ENCODE measurements around the gene SEC61G.

The SEC61G gene

DNA sequence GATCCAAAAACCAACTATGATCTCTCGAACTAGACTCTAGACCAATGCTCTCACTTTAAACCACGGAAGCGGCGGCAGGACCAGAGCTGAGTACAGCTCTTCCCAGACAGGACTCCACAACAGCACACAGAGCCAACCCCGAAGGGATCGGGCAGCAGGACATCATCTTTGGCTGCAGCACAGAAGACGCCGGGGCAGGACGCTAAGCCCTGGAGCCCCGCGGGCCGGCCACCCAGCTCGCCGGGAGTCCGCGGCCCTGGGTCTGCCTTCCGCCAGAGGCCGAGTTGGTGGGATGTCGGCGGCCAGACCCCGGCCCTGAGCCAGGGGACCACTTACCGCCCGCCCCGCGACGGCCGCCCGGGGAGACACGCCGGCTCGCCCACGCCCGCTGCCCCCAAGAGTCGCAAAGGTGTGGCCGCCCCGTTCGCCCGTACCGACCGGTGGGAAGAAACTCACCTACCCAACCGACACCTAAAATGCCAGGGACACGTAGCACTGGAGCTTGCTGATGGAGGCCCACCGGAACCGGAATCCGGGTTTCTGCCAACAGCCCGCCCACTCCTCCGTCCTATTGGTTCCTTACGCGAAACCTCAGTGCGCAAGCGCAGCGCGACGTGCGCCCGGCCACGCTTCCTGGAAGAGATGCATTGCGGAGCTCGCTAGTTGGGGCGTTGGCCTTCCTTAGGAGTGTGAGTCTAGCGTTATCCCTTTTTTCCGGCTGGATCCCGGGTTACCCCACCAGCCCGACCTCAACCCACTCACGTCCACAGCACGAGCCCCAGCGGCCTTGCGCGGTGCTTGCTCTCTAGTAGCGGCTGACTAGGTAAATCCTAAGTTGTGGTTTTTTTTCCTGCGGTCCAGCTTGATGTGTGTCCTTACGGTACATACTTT lies at the start of gene SEC61G:
Gene SEC61G, minus strand, starts transcription at position 510 of the 891 bp plus-strand sequence. CDS start 1,623 bp downstream, outside the sequence.
- DNase-seq: peak; percentile 97

DNA sequence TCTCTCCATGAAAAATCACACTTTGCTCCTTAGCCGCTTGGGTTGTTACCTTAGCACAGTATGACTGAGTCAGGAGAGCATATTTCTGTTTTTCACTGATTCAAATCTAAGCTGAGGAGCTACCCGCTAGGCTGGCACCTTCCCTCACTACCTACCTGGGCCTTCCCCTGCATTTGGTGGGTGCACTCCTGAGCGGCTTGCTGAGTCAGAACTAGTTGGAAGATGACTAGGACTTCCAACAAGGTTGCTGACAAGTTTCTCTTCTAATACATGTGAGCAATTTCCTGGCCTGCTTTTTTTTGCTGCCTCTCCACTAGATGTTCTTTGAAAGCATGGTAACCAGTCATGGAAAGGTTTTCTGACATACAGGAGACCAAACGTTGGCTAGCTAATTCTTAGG lies 43.8 kb upstream of the SEC61G start:
- peak; percentile 78 for DNase-seq

DNA sequence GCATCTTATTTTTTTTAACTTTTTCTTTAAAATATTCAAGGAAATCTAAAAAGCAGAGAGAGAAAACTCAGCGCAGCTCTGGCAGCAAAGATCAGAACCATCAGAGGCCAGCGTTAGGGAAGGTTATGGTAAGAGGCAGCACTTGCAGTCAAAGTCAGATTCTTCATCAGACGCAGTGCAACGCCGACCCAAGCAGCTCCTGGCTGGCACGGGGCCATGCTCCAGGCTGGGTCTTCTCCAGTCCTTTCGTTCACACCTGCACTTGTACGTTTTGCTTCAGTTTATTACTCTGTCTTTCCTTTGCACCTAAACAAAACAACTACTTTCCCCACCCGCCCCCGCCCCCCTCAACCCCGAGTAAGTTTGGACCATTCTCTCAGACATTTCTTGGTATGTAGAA lies 43.1 kb upstream of the SEC61G start:
- no peak for DNase-seq

DNA sequence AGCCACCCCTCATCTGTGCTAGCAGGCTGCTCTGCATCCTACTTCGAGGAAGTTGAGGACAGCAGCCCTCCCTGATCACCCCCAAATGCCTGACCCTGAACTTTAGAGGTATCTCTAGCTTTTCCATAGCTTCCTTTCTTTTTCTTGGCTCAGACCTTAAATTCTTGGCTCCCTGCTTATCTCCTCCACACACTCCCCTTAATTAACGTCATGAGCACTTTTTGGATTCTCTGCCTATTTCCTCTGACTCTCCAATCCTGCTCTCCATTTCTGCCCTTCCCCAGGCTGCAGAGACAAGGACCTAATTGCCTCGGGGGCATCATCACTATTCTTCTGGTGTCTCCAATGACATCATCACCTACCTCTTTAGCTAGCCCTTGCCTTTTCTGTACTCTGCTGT lies 40.8 kb upstream of the SEC61G start:
- no peak for DNase-seq

DNA sequence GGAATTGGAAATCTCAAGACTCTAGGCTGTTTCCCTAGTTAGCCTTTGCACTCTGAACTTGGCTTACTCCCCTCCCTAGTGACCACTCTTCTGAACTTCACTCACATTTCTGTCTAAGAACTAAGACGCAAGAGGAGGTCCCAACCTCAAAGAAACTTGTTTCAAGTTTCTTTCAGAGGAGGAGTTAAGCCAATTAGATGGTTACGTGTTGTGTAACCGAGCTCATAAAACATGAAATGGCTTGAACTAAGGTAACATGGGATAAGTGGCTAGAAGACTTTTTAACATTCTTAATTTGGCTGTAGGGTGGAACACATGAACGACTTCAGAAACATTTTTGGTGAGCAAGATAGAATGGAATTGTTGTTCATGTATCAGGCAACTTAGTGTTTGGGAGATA lies 39.5 kb upstream of the SEC61G start:
- DNase-seq: no peak

DNA sequence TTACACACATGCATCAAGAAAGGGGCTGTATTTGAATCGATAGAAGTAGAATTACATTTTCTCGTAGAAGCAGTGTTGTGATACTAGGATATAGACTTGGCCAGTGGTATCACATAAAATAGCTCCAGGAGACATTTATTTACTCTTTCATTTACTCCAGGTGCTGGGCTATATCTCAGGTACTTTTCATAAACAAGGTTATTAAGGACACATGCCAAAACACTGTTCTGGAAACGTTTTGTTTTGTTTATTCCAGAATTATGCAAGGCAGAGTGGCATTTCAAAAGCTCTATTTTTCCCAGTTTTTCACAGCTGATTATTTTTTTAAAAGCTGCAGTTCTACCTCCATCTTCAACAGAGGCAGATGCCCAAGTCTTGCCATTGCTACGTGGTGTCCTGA lies 37.8 kb upstream of the SEC61G start:
- DNase-seq: no peak

DNA sequence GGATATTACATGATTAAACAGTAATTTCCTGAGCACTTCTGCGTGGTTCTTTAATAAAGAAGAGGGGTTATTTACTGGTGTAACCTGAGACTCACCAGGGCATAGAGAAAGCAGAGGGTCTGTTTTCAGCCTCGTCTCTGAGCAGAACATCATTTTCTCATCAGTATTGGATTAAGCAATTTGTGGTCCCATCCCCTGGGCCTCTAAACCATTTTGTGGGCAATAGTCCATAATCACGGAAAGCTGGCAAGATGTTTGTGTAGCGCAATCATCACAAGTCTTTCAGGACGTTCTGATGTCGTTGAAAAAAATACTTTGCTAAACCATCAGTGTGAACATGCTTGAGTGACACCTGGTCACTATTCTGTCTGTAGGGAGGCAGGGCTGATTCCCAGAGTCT lies 37.1 kb upstream of the SEC61G start:
- no peak for DNase-seq

DNA sequence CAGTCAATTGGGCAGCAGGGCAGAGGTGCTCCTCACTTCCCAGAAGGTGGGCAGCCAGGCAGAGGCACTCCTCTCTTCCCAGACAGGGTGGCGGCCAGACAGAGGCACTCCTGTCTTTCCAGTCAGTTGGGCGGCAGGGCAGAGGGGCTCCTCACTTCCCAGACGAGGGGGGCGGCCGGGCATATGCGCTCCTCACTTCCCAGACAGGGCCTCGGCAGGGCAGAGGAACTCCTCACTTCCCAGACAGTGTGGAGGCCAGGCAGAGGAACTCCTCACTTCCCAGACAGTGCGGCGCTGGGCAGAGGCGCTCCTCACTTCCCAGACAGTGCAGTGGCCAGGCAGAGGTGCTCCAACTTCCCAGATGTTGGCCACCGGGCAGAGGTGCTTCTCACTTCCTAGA lies 33.4 kb upstream of the SEC61G start:
- no peak for DNase-seq

DNA sequence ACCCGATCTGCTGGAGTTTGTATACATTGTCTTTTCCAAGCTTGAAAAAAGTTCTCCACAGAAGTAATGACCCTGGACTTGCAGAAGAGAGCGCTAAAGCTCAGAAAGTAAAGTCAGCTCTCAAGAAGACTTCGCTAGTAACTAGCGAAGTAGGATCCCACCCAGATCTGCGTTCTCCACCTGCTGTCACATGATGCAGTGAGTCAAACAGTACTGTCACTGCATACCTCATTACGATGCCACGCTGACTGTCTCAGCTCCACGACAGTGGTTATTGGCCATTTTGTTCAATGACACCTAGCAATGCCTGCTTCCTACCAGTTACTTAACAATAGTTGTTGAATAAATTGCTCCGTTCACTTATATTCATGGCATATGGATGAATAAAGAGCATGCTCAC lies 29.7 kb upstream of the SEC61G start:
- DNase-seq: peak; percentile 46

DNA sequence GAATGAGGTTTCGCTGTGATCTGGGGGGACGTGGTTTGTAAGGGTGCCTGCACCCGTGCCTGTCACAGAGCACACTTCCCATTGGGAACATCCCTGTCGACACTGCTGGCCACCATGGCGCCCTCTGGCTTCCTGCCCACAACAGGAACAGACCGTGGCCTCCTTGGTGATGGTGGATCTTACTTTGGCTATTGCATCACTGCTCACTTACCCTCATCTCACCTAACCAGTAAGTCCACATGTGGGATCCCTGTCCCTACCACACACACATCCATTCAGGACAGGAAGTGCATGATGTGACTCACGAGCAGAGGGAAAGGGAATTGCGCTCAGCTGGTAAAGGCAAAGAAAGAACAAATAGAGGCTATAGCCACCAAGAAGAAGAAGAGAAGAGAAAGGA lies 26.2 kb upstream of the SEC61G start:
- DNase-seq: no peak

DNA sequence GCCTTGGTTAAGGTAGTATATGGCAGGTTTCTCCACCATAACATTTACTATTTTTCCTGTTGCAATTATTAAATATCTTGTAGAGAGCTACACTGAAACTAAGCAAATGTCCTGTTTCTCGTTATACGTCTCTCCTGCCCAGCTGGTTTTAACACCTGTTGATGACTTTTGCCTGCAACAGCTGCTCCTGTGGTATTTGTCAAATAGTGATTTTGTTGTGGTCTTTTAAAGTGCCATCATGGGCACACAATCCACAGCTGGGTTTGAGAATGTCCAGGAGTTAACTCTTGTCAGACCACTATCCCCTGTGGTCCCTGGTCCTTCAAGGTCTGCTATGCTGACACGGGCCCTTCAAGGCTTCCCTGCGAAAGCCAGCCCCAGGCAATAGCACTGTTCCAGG lies 24.9 kb upstream of the SEC61G start:
- DNase-seq: no peak

DNA sequence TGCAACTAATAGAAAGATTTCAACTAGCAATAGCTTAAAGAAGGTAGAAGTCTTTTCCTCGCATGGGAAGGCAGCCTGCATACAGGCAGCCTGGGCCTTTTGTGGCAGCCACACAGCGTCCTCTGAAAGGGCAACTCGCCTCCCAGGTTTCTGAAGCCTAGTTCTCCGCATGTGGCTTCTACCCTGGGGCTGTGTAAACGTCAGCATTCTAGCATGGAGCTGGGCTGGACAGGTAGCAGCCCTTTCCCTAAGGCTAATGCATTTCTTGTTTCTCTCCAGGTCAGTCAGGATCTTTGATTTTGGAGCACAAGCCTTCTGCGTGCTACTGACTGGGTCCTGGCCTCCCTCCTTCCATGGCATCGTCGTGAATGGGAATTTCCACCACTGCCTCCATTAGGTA lies 23.8 kb upstream of the SEC61G start:
- DNase-seq: no peak

DNA sequence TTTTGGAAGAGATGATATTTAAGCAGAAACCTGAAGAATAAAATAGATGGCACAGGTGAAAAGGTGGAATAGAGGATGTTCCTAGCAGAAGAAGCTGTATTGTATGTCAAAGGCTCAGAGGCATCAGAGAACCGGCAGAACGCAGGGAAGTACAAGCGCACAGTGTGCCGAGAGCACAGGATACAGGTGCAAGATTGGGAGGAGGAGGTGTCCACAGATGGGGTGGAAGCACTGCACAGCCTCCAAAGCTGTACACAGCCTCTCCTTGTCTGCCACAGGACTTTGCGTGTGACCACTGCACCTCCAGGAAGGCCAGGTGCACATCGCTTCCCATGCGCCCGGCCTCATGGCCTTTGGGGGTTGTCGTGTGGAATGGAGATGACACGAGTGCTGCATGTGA lies 23.3 kb upstream of the SEC61G start:
- no peak for DNase-seq

DNA sequence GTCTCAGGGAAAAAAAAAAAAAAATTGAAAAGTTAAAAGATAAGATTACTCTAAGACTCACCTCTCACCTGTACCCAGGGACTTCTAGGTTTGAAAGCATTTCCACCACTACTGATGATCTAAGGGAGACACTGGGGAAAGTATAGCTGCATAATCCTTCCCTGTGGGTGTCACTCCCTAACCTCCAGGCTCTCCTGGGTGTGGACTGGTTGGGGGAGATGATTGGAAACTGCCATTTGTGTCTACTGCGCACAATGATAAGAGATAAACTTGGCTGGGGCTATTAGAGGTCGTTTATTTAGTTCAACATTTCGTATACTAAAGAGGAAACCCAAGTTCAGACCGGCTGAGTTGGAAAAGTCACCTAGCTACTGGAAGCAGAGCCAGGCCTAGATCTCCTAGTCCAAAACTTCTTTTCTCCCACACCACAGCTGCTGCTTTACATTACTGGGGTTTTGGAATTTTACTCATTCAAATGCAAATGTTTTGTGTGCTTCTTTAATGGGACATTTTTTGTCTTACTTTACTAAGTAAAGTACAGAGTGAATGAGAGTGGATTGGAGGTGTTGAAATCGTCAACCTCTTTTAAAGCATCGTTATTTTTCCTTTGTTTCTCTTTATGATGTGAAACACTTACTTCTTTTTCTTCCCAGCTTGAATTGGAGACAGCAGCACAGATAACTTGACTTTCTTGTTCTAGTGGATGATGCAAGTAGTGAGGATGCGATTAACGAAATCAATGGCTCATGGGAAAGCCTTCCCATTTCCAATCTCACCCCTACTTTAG lies 22.3 kb upstream of the SEC61G start:
- DNase-seq: no peak

DNA sequence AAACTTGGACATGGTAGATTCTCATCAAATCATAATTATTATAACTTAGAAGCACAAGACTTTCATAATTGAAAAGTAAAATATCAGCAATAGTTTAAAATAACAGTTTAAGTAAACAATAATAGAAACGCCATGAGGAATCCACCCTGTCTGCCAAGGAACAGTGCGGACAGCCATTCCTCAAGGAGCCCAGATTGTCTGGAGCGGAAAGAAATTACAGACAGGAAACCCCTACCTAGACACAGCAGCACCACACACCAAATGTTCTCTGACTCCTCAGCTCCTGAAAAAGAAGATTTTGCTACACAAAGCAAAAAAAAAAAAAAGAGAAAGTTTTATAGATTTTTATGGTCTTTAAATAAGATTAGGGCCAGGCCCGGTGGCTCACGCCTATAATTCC lies 21.5 kb upstream of the SEC61G start:
- DNase-seq: no peak

DNA sequence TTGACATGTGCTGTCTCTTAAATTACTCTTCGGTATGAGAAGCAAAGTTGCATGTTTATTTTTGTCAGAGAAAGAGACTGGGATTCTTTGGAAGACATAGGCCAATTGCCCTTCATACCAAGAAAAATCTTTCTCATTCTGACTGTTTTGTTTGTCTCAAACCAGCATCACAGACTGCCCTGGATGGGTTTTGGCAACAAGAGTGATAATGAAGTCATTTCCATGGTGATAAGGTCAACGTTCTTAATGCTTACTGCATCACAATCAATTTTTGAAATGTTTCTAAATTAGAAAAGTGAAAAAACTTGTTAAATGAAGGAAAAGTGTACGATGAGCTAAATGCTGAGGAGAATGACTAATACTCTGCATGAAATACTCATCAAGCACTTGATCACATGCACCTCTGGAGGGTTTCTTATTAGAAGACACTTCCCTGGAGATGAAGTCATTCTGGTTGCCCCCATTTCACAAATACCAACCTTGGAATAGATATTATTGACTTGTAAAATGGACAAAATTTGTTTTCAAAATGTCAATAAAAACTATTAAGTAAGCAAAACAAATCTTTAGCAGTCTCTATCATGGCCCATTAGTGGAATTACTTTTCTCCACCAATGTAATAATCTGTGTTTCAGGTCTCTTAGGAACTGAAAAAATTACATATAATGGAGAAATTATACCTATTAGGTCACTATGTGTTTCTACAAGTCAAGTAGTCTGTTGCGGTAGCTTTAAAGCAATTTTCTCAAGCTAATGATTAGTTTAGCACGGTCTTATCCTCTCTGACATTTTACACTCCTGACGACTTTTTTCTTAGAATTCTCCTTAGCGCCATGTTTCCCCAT lies 19.9 kb upstream of the SEC61G start:
- DNase-seq: no peak

DNA sequence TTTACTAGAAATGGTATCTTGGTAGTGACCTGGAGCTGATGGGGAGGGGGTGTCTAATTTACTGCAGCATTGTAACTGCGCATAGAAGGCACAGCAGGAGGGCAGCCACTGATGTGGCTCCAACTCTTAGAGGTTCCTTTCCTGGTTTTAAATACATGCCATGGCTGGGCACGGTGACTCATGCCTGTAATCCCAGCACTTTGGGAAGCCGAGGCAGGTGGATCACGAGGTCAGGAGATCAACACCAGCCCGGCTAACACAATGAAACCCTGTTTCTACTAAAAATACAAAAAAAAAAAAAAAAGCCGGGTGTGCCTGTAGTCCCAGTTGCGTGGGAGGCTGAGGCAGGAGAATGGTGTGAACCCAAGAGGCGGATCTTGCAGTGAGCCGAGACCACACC lies 19.2 kb upstream of the SEC61G start:
- no peak for DNase-seq

DNA sequence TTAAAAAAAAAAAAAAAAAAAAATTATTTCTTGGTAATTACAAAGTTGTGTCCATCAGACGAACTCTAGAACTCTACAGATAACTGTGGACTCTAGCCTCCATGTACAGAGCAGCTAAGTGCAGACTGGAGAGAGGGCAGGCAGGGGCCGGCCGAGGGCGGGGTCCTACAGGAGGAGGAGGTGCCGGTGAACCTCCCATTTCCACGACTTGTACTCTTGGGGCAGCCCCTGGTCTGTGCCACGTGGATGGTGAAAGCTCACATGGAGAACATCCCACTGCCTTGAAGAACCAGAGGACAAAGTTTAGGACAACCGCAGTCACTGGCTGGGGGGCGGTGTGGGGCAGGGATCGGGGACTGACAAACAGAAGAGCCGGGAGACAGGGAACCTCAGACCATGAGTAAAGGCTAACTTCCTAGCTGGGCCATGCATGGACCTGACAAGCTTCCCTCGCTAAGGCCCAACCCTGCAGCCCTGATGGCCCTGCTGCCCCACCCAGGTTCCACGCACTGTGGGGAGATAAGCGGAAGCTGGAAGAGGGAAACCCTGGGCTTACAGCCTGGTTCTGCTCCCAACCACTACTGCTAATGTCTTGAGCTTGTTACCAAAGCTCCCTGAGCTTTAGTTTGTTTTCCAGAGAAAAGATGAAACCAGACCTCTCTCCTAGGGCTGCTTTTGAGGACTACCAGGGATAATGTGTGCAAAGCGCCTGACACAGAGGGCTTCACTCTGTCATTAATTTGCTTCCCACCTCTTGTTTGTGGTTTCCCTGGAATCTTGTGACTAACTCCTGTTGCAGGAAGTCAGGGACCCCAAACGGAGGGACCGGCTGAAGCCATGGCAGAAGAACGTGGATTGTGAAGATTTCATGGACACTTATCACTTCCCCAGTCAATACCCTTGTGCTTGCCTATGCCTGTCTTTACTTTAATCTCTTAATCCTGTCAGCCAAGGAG lies 16.1 kb upstream of the SEC61G start:
- DNase-seq: no peak

DNA sequence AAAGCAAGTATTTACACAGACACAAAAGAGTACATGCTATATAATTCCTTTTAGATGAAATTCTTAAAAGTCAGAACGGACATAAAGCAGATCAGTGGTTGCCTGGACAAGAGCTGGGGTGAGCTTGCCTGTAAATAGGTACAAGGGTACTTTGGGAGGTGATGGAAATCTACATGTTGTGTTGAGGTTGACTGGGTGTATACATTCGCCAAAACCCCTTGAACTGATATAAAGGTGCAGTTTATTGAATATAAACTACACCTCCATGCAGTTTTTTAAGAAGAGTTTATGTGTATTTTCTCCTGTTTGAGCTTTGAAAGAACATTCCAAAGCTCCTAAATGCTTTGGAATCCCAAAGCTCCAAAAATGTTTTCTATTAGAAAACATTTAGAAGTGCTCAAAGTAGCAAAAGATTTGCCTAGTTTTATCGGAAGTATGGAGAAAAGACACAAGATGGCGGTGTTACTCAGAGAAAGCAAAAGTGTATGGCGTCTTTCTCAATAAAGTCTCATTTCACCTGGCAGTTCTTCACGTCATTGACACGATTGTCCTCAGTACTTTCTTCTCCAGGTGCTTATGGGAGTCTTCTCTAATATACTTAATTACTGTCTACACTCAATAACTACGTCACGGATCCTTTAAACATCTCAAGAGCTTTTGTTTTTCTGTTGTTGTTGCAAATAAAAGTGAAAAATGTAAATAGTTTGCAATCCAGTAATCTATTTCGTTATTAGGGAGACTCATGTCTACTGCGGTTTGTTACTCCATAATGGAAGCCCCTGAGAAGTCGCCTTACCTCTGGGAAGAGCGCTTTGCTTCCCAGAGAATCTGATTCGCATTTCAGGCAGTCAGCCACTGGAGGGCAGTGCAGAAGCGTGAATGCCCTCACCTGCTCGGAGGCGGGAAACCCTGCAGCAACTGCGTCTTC lies 14.7 kb upstream of the SEC61G start:
- DNase-seq: peak; percentile 77

DNA sequence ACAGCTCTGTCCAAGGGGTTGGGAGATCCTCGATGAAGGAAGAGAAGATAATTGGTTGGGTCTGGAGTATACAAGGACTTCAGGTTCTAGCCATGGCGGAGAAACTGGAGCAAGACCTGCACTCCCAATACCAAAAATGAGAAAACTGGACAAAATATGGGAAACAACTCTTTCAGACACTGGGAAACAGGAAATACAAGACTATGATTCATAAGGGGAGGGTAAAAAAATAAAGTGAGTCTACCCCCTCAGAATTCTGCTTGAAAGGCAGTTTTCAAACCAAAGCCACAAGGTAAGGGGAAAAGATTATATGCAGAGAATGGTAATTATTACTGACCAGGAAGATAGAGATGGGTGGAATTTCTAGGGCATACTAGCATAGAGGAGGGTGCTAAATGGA lies 10.2 kb upstream of the SEC61G start:
- DNase-seq: no peak

DNA sequence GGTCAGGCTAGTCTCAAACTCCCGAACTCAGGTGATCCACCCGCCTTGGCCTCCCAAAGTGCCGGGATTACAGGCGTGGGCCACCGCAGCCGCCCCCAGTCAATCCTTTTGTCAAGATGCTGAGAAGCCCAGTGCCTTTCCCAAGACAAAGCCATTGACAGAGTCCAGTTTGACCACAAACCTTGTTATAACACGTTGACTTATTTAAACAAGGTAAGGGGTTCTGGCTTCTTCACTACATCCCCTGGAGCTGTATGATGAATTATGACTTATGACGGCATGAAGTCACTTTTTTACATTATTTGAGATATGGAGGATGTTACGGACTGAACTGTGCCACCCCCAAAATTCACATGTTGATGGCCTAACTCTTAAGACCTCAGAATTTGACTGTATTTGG lies 5.8 kb upstream of the SEC61G start:
- DNase-seq: no peak
